ENCODE data around the gene DDX50.
A peak's percentile ranks its signal among the peaks of the same experiment; 100 is the strongest.

DDX50 gene

GRCh38 chr10:68876246-68877138 is 24.6 kb upstream of the DDX50 start:
- TF ChIP-seq FOXA1 (IDR thresholded peaks at IDR 0.05): no peak
- peak; percentile 31; the same call in 1 of the 2 replicates for TF ChIP-seq PKNOX1 (IDR thresholded peaks at IDR 0.05)
- ChIA-PET CTCF (interaction anchor here (0.6 kb wide), 1 partner anchor 94 kb away, joined by 4 read pairs; no protein-coding TSS in a partner anchor), POLR2A (interaction anchor here (1.6 kb wide), 1 partner anchor 49 kb away, joined by 10 read pairs; the partner anchor contains the start of gene STOX1)
- DNase-seq (ENCODE audit: extremely low spot score): no peak

GRCh38 chr10:68877482-68878110 is 23.5 kb upstream of the DDX50 start:
- DNase-seq (ENCODE audit: extremely low spot score): no peak
- TF ChIP-seq HDGF (IDR thresholded peaks at IDR 0.05; ENCODE audit: borderline replicate concordance) (no peak), PKNOX1 (IDR thresholded peaks at IDR 0.05) (no peak), SP1 (IDR thresholded peaks at IDR 0.05) (no peak), FOXK2 (IDR thresholded peaks at IDR 0.05) (no peak), ZNF384 (IDR thresholded peaks at IDR 0.05) (no peak), BHLHE40 (IDR thresholded peaks at IDR 0.05; ENCODE audit: borderline replicate concordance) (no peak), FOXM1 (IDR thresholded peaks at IDR 0.05; ENCODE audit: borderline replicate concordance) (no peak), ARNT (IDR thresholded peaks at IDR 0.05) (no peak), SUZ12 (IDR thresholded peaks at IDR 0.05) (no peak), NFRKB (IDR thresholded peaks at IDR 0.05) (no peak), LEF1 (IDR thresholded peaks at IDR 0.05; ENCODE audit: borderline replicate concordance) (no peak), L3MBTL2 (conservative IDR thresholded peaks at IDR 0.05) (no peak), CTBP1 (IDR thresholded peaks at IDR 0.05; ENCODE audit: borderline replicate concordance) (no peak), ELF4 (IDR thresholded peaks at IDR 0.05) (no peak), TARDBP (IDR thresholded peaks at IDR 0.05) (no peak), FOXA1 (IDR thresholded peaks at IDR 0.05) (no peak)
- ChIA-PET CTCF (interaction anchor here (0.6 kb wide), 1 partner anchor 96 kb away, joined by 4 read pairs; no protein-coding TSS in a partner anchor), POLR2A (interaction anchor here (1.0 to 1.6 kb wide), 2 partner anchors 50 kb away, joined by 3 to 10 read pairs; partner anchors contain the start of gene STOX1)

- CTCF ChIA-PET: no interaction called here
- no peak for TF ChIP-seq ARNT (IDR thresholded peaks at IDR 0.05)
- no peak for TF ChIP-seq FOXK2 (IDR thresholded peaks at IDR 0.05)
- TF ChIP-seq TARDBP (IDR thresholded peaks at IDR 0.05): no peak
- no peak for TF ChIP-seq CTBP1 (IDR thresholded peaks at IDR 0.05; ENCODE audit: borderline replicate concordance)
- TF ChIP-seq SUZ12 (IDR thresholded peaks at IDR 0.05): no peak
- TF ChIP-seq SP1 (IDR thresholded peaks at IDR 0.05): no peak
- no peak for TF ChIP-seq ZNF384 (IDR thresholded peaks at IDR 0.05)
- no peak for TF ChIP-seq PKNOX1 (IDR thresholded peaks at IDR 0.05)
- POLR2A ChIA-PET: interaction anchor here (0.9 to 1.2 kb wide), 3 partner anchors 48 to 78 kb away, joined by 3 read pairs; partner anchors contain the start of genes DDX21 and STOX1
- no peak for DNase-seq (ENCODE audit: extremely low spot score)
These were observed 22.6 kb upstream of the DDX50 start for GRCh38 chr10:68878496-68878895.

GRCh38 chr10:68879628-68880027 is 21.5 kb upstream of the DDX50 start:
- DNase-seq (ENCODE audit: extremely low spot score): no peak
- POLR2A ChIA-PET: no interaction called here
- no peak for TF ChIP-seq L3MBTL2 (conservative IDR thresholded peaks at IDR 0.05)
- no peak for TF ChIP-seq FOXK2 (IDR thresholded peaks at IDR 0.05)
- no peak for TF ChIP-seq CTBP1 (IDR thresholded peaks at IDR 0.05; ENCODE audit: borderline replicate concordance)
- TF ChIP-seq SP1 (IDR thresholded peaks at IDR 0.05): no peak
- no peak for TF ChIP-seq NFRKB (IDR thresholded peaks at IDR 0.05)
- no peak for TF ChIP-seq ZNF384 (IDR thresholded peaks at IDR 0.05)
- CTCF ChIA-PET: no interaction called here

- POLR2A ChIA-PET: no interaction called here
- TF ChIP-seq SP1 (IDR thresholded peaks at IDR 0.05): no peak
- CTCF ChIA-PET: no interaction called here
- DNase-seq (ENCODE audit: extremely low spot score): no peak
These were observed 20.9 kb upstream of the DDX50 start for GRCh38 chr10:68880181-68880580.

- ChIA-PET POLR2A (interaction anchor here (0.8 kb wide), 1 partner anchor 68 kb away, joined by 5 read pairs; the partner anchor contains the start of gene STOX1), CTCF (no interaction called here)
- DNase-seq (ENCODE audit: extremely low spot score): no peak
- TF ChIP-seq FOXA1 (IDR thresholded peaks at IDR 0.05) (no peak), SP1 (IDR thresholded peaks at IDR 0.05) (no peak), TARDBP (IDR thresholded peaks at IDR 0.05) (no peak), SUZ12 (IDR thresholded peaks at IDR 0.05) (no peak), L3MBTL2 (conservative IDR thresholded peaks at IDR 0.05) (no peak)
These were observed 6.1 kb upstream of the DDX50 start for GRCh38 chr10:68895041-68895440.

Measured in HEK293T (cell line).